ENCODE results near the gene TEN1.

The TEN1 gene

GRCh38 chr17:75979705-75980187 is 706 bp downstream of the TEN1 start:
- no peak for DNase-seq

- no peak for DNase-seq
Measured at GRCh38 chr17:75980188-75981018, 1.4 kb downstream of the TEN1 start.

DNA sequence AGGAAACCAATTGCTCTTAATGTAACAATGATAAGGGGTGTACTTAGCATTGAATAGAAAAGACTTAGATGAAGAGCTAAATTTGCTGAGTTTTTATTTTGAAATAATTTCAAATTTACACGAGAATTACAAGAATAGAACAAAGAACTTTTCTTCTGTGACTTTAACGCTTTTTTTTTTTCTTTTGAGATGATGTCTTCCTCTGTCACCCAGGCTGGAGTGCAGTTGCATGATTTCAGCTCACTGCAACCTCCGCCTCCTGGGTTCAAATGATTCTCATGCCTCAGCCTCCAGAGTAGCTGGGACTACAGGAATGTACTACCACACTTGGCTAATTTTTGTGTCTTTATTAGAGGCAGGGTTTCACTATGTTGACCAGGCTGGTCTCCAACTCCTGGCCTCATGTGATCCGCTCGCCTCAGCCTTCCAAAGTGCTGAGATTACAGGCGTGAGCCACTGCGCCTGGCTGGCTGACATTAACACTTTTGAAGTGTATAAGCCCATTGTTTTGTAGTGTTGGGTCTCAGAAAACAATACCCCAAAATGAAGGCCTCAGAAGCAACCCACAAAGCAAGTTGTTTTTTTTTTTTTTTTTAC is 2.1 kb downstream of the TEN1 start:
- no peak for DNase-seq

DNA sequence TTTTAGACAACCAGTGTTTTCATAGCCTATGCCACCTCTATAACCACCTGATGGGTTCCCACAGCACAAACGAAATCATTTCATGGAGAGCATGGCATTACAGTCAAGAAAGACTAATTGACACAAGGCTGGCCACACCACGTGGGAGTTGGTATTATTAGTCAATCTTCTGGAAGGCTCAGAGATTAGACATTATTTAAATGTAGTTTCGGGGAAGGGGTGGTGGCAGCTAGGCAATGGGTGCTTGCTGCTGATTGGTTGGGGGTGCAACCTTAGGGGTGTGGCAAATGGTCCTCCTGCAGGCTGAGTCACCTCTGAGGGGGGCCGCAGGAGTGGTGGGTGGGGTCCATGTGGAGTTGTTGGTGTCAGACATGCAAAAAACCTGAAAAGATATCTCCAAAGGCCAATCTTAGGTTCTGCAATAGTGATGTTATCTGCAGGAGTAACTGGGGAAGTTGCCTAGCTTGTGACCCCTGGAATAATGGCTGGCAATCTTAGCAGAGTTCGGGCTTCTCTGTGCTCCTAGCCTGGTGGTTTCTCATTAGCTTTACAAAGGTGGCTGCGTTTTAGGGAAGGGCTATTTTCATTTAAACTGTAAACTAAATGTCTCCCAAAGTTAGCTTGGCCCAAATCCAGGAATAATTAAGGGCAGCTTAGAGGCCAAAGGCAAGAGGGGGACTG is 4.6 kb downstream of the TEN1 start:
- DNase-seq = no peak

DNA sequence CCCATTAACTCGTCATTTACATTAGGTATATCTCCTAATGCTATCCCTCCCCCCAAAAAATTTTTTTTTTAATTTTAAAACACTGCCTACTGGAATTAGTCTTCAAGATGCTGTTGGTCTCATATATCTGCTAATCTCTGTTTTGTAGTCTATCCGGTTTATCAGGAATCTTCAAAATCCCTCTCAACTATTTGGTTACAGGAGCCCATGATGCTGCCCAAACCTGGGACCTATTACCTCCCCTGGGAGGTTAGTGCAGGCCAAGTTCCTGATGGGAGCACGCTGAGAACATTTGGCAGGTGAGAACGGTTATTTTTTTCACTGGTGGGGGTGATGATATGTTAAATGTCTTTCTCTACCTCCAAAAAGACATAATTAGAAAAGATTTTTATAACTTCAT is 6.9 kb downstream of the TEN1 start:
- no peak for DNase-seq

- no peak for DNase-seq
Measured at GRCh38 chr17:75987041-75987440, 8.0 kb downstream of the TEN1 start.

- no peak for DNase-seq
Measured at GRCh38 chr17:75991396-75991795, 12.4 kb downstream of the TEN1 start.

GRCh38 chr17:75994802-75995370 is 15.8 kb downstream of the TEN1 start:
- no peak for DNase-seq

- DNase-seq = no peak
Measured at GRCh38 chr17:75995385-75995925, 16.4 kb downstream of the TEN1 start.

- DNase-seq = no peak
Measured at GRCh38 chr17:75996665-75997590, 17.9 kb downstream of the TEN1 start.

- DNase-seq = no peak
Measured at GRCh38 chr17:75998327-75998795, 19.3 kb downstream of the TEN1 start.

DNA sequence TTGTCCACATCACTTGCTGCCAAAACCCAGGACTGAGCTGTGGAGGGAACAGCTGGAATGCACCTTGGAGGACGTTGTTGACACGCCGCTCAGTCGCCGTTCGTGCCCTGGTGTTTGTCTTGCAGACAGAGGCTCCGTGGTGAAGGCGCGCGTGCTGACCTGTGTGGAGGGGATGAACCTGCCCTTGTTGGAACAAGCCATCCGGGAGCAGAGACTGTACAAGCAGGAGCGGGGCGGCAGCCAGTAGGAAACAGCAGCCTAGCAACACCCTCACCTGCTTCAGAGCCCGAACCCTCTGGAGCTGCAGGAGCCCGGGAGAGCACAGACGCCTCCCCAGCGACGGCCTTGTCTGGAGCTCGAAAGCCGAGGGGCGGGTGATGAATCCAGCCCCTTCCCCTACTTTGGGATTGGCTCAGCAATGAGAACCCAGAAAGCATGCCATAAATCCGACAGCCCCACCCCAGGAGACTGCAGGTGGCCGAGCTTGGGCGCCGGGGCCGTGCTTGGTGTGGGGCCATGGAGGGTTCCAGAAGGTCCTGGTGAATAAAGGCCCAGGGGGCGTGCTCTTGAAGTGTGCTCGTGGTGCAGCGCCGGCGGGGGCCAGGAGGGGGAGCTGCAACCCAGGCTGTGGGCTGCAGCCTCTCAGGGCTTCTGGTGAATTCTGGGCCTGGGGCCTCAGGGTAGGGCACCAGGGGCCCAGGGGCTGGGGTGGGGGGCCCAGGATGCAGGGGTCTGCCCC is 21.1 kb downstream of the TEN1 start:
- no peak for DNase-seq

- DNase-seq = no peak
Measured at GRCh38 chr17:76000755-76001521, 21.9 kb downstream of the TEN1 start, which contains the start of gene CDK3. TSS of gene CDK3 (plus strand) at chr17:76000855. CDS start at chr17:76001426, 571 bp downstream.

GRCh38 chr17:76002100-76002499 is 23.1 kb downstream of the TEN1 start:
- DNase-seq = no peak

GRCh38 chr17:76003915-76004314 is 24.9 kb downstream of the TEN1 start:
- no peak for DNase-seq

GRCh38 chr17:76004750-76005262 is 25.8 kb downstream of the TEN1 start:
- DNase-seq = no peak

DNA sequence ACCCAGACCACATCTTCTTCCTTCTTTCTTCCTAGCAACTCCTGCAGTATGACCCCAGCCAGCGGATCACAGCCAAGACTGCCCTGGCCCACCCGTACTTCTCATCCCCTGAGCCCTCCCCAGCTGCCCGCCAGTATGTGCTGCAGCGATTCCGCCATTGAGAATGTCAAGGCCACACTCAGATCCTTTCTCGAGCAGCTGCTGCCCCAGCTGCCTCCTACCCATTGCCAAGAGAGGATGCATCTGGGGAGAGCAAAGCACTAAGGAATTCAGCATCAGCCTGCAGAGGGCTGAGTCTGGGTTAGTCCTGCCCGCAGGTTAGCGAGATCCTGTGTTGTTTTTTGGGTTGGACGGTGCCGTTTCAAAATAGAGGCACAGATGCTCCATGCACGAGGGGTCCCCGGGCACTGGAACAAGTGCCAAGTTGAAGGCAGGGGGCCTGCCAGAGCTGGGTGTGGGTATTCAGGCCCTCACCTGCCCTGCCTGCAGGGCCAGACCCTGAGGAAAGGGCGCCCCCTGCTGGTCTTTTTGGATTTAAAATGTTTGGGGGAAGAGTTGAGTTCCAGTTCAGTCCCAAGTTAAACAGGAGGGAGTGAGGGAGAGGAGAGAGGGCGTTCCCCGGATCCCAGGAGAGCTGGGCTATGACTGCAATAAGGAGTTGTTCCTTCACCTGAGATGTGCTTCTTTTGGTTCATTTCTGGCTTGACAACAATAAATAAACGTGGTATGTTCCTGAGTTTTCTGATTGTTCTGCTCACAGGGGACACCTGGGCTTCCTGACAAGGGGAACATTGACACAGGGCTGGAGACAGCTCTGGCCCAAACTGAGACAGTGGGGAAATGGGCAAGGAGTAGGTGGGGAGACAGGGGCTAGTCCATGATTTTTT is 26.5 kb downstream of the TEN1 start:
- DNase-seq = no peak

- DNase-seq = no peak
Measured at GRCh38 chr17:76007131-76007849, 28.2 kb downstream of the TEN1 start.
